Mesendoderm (in vitro differentiated cells): Measurements from ENCODE around the gene RBMS3.

Source experiments
- DNase-seq: peaks from one replicate; pipeline ENCODE4 v3.0.0; 2013
- H2AK5ac ChIP-seq: 2 replicates; pipeline ENCODE4 v1.6.1; 2013; ENCODE audit warnings: low read length, inconsistent platforms
- H2BK120ac ChIP-seq: 2 replicates; pipeline ENCODE4 v1.6.1; 2013; ENCODE audit warnings: low read depth, mild to moderate bottlenecking, low read length, moderate library complexity, mixed read lengths
- H2BK15ac ChIP-seq: replicated peaks from 2 replicates; pipeline ENCODE4 v1.6.1; 2013; ENCODE audit warnings: low read depth, mild to moderate bottlenecking, moderate library complexity
- H2BK5ac ChIP-seq: 2 replicates; pipeline ENCODE4 v1.6.1; 2013; ENCODE audit warnings: low read length, inconsistent platforms
- H3K18ac ChIP-seq: 2 replicates; pipeline ENCODE4 v1.6.1; 2013; ENCODE audit warnings: mild to moderate bottlenecking, low read length, mixed read lengths
- H3K23ac ChIP-seq: one replicate; pipeline ENCODE4 v1.6.1; 2013; ENCODE audit warnings: low read length
- H3K27ac ChIP-seq: 2 replicates; pipeline ENCODE4 v1.5.1; 2013; ENCODE audit warnings: low read depth, mild to moderate bottlenecking, inconsistent platforms, low read length, moderate library complexity
- H3K27me3 ChIP-seq: 2 replicates; pipeline ENCODE4 v1.6.1; 2013; ENCODE audit warnings: low read length, control low read depth, mild to moderate bottlenecking, inconsistent platforms; ENCODE audit not compliant: insufficient read depth, poor library complexity
- H3K36me3 ChIP-seq: 2 replicates; pipeline ENCODE4 v1.6.1; 2013; ENCODE audit warnings: low read length, inconsistent platforms; ENCODE audit not compliant: control insufficient read depth, insufficient read depth
- H3K4ac ChIP-seq: one replicate; pipeline ENCODE4 v1.6.1; 2013; ENCODE audit warnings: low read depth, mild to moderate bottlenecking, low read length, moderate library complexity
- H3K4me1 ChIP-seq: 2 replicates; pipeline ENCODE4 v1.6.1; 2013; ENCODE audit warnings: low read depth, low read length, inconsistent platforms; ENCODE audit not compliant: control insufficient read depth
- H3K4me2 ChIP-seq: 2 replicates; pipeline ENCODE4 v1.6.1; 2013; ENCODE audit warnings: low read length
- H3K4me3 ChIP-seq: 2 replicates; pipeline ENCODE4 v1.5.1; 2013; ENCODE audit warnings: mild to moderate bottlenecking, low read length
- H3K56ac ChIP-seq: one replicate; pipeline ENCODE4 v1.6.1; 2013; ENCODE audit warnings: low read length
- H3K79me1 ChIP-seq: 2 replicates; pipeline ENCODE4 v1.6.1; 2013; ENCODE audit warnings: low read length, inconsistent platforms
- H3K79me2 ChIP-seq: 2 replicates; pipeline ENCODE4 v1.6.1; 2013; ENCODE audit warnings: mild to moderate bottlenecking, low read length; ENCODE audit not compliant: control insufficient read depth, insufficient read depth
- H3K9ac ChIP-seq: 2 replicates; pipeline ENCODE4 v1.6.1; 2013; ENCODE audit warnings: low read length, inconsistent platforms
- H4K5ac ChIP-seq: one replicate; pipeline ENCODE4 v1.6.1; 2013; ENCODE audit warnings: low read length
- H4K8ac ChIP-seq: one replicate; pipeline ENCODE4 v1.6.1; 2013; ENCODE audit warnings: low read depth, mild to moderate bottlenecking, control low read depth, low read length, moderate library complexity
- WGBS: extraction: QIAGEN DNeasy Blood & Tissue Kit; methylation state at CpG from one replicate; pipeline ENCODE4 v1.1.7; 2013; ENCODE audit warnings: low lambda C conversion rate, missing lambda C conversion rate; ENCODE audit not compliant: insufficient coverage; ENCODE audit errors: extremely low coverage; 5-methylcytosine and 5-hydroxymethylcytosine counted together

The RBMS3 gene

DNA sequence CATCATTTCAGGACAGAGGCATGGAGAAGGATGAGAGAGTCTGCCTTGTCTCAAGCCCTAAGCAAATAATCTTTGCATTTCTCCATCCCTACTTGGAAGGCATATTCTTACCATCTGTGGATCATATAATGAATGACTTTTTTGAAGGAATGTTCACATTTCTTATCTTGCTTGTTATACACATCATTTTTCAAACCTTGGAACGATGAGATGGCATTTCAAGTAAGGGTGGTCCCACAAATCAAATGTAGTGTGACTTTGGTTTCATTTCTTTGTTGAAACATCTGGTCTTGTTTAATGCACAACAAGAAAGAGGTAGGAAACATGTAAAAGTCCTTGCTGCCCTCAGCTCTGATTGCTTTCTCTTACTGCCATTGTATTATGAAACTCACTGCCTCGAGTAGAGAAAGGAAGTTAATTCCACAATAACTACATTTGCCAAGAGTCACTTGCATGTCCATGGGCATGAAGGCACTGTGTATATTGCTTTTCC is 32.1 kb downstream of the RBMS3 start:
- H3K4me2 ChIP-seq = no peak overlapping the region
- no peak overlapping the region for H2BK120ac ChIP-seq
- no peak overlapping the region for H3K23ac ChIP-seq
- WGBS = no CpG with 5 or more reads among the region's 2 CpGs
- no peaks in the 10 kb centered on the region for H3K4me1 ChIP-seq
- H3K79me2 ChIP-seq = no peaks in the 10 kb centered on the region
- no peak overlapping the region for H4K5ac ChIP-seq
- no peak overlapping the region for H3K4ac ChIP-seq
- H3K56ac ChIP-seq = no peak overlapping the region
- no peak overlapping the region for H3K4me3 ChIP-seq
- no peaks in the 10 kb centered on the region for H3K79me1 ChIP-seq
- H3K36me3 ChIP-seq = no peaks in the 10 kb centered on the region
- H3K9ac ChIP-seq = no peak overlapping the region
- H2BK5ac ChIP-seq = no peak overlapping the region
- H2AK5ac ChIP-seq = no peak overlapping the region
- H3K27ac ChIP-seq = no peak overlapping the region
- no peak overlapping the region for H2BK15ac ChIP-seq
- H3K18ac ChIP-seq = no peak overlapping the region
- DNase-seq = no peak
- H3K27me3 ChIP-seq = no peaks in the 10 kb centered on the region
- no peak overlapping the region for H4K8ac ChIP-seq

DNA sequence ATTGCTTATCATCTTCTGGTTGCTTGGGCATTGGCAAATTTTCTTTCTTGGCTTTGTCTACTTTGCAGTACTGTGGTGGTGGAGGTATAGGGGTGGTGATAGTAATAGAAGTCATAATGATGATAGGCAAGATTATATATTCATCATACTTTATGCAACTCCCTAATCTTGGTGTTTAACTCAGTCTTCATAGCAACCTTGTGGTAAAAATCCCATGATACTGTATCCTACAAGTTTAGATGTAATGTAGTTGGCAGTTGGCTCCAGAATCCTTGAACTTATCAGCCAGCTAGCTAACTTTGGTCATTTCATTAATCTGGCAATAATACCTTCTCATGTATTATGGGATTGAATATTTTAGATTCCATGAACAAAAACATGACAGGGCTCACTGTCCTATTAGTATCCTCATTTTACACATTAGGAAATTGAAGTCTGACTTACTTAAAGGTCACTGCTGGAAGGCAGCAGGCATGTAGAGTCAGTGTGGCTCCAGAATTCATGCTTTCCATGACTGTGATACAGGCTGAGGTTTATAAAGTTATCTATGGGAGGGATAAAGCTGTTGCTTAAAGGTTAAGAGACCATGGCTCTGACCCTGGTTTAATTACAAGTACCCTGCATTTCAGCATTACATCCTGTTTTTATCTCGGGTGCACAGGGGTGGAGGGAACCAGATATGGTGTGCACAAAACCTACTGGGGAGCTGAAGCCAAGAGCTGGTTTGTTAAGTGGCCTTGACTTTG is 33.3 kb downstream of the RBMS3 start:
- H3K18ac ChIP-seq = no peak overlapping the region
- no peaks in the 10 kb centered on the region for H3K27me3 ChIP-seq
- H4K8ac ChIP-seq = no peak overlapping the region
- no peak overlapping the region for H3K27ac ChIP-seq
- no peaks in the 10 kb centered on the region for H3K4me1 ChIP-seq
- H3K9ac ChIP-seq = no peak overlapping the region
- H4K5ac ChIP-seq = no peak overlapping the region
- H3K56ac ChIP-seq = no peak overlapping the region
- H3K4ac ChIP-seq = no peak overlapping the region
- H2AK5ac ChIP-seq = no peak overlapping the region
- no peak overlapping the region for H3K4me3 ChIP-seq
- H3K79me1 ChIP-seq = no peaks in the 10 kb centered on the region
- peak overlapping the region; percentile 37 for H3K23ac ChIP-seq
- no CpG with 5 or more reads among the region's 1 CpG for WGBS
- H3K79me2 ChIP-seq = no peaks in the 10 kb centered on the region
- H2BK15ac ChIP-seq = no peak overlapping the region
- no peak overlapping the region for H2BK5ac ChIP-seq
- no peak overlapping the region for H3K4me2 ChIP-seq
- H2BK120ac ChIP-seq = no peak overlapping the region
- DNase-seq = no peak
- H3K36me3 ChIP-seq = no peaks in the 10 kb centered on the region

DNA sequence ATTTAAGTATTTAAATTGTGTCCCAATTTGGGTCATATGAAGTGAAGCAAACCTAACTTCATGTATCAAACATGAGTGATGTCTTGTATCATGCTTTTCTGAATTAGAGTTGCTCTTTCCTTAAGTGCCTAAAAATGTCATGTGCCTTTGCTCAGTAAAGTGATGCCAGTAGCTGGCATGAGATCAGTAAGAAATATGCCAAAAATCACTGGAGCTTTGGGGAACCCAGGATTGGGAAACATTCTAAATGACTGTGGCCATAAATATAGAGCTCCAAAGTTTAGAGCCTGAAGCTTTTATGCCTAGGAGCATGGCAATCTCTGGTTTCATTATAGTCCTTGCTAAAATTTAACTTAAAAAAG is 33.8 kb downstream of the RBMS3 start:
- H3K4me2 ChIP-seq = no peak overlapping the region
- no peak overlapping the region for H2BK15ac ChIP-seq
- H4K5ac ChIP-seq = no peak overlapping the region
- no peak overlapping the region for H2BK5ac ChIP-seq
- H3K27ac ChIP-seq = no peak overlapping the region
- H2BK120ac ChIP-seq = no peak overlapping the region
- no peaks in the 10 kb centered on the region for H3K79me2 ChIP-seq
- no peak overlapping the region for H2AK5ac ChIP-seq
- no peak for DNase-seq
- no peaks in the 10 kb centered on the region for H3K79me1 ChIP-seq
- H3K4me1 ChIP-seq = no peaks in the 10 kb centered on the region
- H3K27me3 ChIP-seq = no peaks in the 10 kb centered on the region
- H3K4ac ChIP-seq = no peak overlapping the region
- no peak overlapping the region for H3K18ac ChIP-seq
- no peak overlapping the region for H3K4me3 ChIP-seq
- H3K36me3 ChIP-seq = no peaks in the 10 kb centered on the region
- H4K8ac ChIP-seq = no peak overlapping the region
- H3K23ac ChIP-seq = no peak overlapping the region
- H3K9ac ChIP-seq = no peak overlapping the region
- no peak overlapping the region for H3K56ac ChIP-seq

DNA sequence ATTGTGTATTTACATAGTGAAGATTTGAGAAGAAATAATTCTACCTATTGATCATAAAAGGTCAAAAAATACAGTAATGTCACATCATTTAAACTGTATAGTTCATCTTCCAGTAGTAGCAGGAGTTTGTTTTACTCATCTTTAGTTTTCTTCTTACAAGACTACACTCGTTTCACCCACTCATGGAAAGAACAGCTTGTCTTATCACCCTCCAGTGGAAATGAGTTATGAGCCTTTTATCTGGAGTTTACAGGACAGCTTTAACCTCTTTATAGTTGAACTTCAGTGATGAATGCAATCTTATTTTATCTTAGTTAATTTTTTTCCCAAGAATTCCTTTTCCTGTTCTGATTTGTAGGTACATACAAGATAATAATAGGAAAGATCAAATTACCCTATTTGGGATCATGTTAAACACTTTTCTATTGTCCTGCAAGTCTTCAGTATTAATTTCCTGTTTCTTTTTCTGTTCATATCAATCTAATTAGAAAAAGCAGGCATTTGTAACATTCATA is 36.8 kb downstream of the RBMS3 start:
- no peaks in the 10 kb centered on the region for H3K4me1 ChIP-seq
- no peak overlapping the region for H2BK120ac ChIP-seq

GRCh38 chr3:29318251-29318650 is 37.4 kb downstream of the RBMS3 start:
- H3K79me1 ChIP-seq = no peaks in the 10 kb centered on the region
- no peak overlapping the region for H2BK120ac ChIP-seq
- WGBS = no CpG with 5 or more reads among the region's 3 CpGs
- no peak overlapping the region for H2BK15ac ChIP-seq
- no peak for DNase-seq
- no peak overlapping the region for H4K5ac ChIP-seq
- H3K27me3 ChIP-seq = no peaks in the 10 kb centered on the region
- no peak overlapping the region for H4K8ac ChIP-seq
- no peak overlapping the region for H3K56ac ChIP-seq
- H2BK5ac ChIP-seq = no peak overlapping the region
- no peak overlapping the region for H3K18ac ChIP-seq
- H3K79me2 ChIP-seq = no peaks in the 10 kb centered on the region
- H3K4me1 ChIP-seq = no peaks in the 10 kb centered on the region
- no peaks in the 10 kb centered on the region for H3K36me3 ChIP-seq
- no peak overlapping the region for H3K9ac ChIP-seq
- no peak overlapping the region for H3K4me3 ChIP-seq
- H3K23ac ChIP-seq = no peak overlapping the region
- H3K4me2 ChIP-seq = no peak overlapping the region
- no peak overlapping the region for H2AK5ac ChIP-seq
- no peak overlapping the region for H3K27ac ChIP-seq
- no peak overlapping the region for H3K4ac ChIP-seq

More for the DNA sequence above, 36.8 kb downstream of the RBMS3 start:
- Histone ChIP-seq H2BK15ac (no peak overlapping the region), H3K27ac (no peak overlapping the region), H3K4ac (no peak overlapping the region), H3K9ac (no peak overlapping the region), H4K8ac (no peak overlapping the region), H3K79me2 (no peaks in the 10 kb centered on the region), H4K5ac (no peak overlapping the region), H3K4me2 (no peak overlapping the region), H3K56ac (no peak overlapping the region), H3K23ac (no peak overlapping the region), H2AK5ac (no peak overlapping the region), H3K79me1 (no peaks in the 10 kb centered on the region), H3K18ac (no peak overlapping the region), H2BK5ac (no peak overlapping the region), H3K4me3 (no peak overlapping the region), H3K36me3 (no peaks in the 10 kb centered on the region), H3K27me3 (no peaks in the 10 kb centered on the region)
- no CpG with 5 or more reads among the region's 1 CpG for WGBS
- no peak for DNase-seq

DNA sequence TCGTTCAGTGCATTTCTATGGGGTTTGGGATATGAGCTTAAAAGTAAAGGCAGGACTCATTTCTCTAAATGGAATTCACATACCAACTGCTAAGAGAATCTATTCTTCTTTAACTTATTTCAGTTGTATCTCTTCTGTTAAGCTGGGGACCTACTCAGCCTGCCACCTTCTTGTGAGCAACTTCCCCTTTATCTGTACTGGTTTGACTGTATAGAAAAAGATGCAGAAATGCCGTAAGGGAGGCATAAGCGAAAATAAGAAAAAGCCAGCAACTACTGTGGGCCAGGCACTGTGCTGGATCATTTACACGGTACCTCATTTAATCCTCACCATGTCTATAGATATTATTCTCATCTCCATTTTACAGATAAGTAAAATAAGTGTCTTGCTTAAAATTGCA is 38.4 kb downstream of the RBMS3 start:
- Histone ChIP-seq H3K18ac (no peak overlapping the region), H3K79me2 (no peaks in the 10 kb centered on the region), H3K23ac (no peak overlapping the region), H2BK5ac (no peak overlapping the region), H3K36me3 (no peaks in the 10 kb centered on the region), H3K4ac (no peak overlapping the region), H3K56ac (no peak overlapping the region), H3K4me1 (no peaks in the 10 kb centered on the region), H3K4me3 (no peak overlapping the region), H3K27ac (no peak overlapping the region), H2BK15ac (no peak overlapping the region), H3K4me2 (no peak overlapping the region), H2AK5ac (no peak overlapping the region), H4K8ac (no peak overlapping the region), H4K5ac (no peak overlapping the region), H3K79me1 (no peaks in the 10 kb centered on the region), H3K27me3 (no peaks in the 10 kb centered on the region), H3K9ac (no peak overlapping the region), H2BK120ac (no peak overlapping the region)
- WGBS = no CpG with 5 or more reads among the region's 4 CpGs
- DNase-seq = no peak
